HCT116 (cell line): ENCODE measurements around the gene PREP. TPM values are rescaled to one million over a fixed set of nuclear protein-coding genes. Genes with fewer than 3 reads are reported as not detected.

ENCODE experiments used
- ATAC-seq: fragments of 200-7000 bp; cut with Tn5 transposase; 2 replicates; pipeline ENCODE4 v1.9.1; 2020; ENCODE audit warnings: mild to moderate bottlenecking, moderate library complexity
- BruUV-seq: library from RNA; stranded (reverse); fragments of 400-500 nt; replicated peaks from 2 replicates; lab custom pipeline; 2021; lab: Mats Ljungman, UMichigan
- CTCF ChIA-PET: fragments of 300-600 bp; sonication (Branson Sonifier 250); formaldehyde crosslinking; loops from one replicate; lab custom pipeline; 2021; ENCODE audit warnings: antibody characterized with exemption; lab: Charles Lee
- POLR2A ChIA-PET: fragments of 300-600, 350-600 bp; sonication (Branson Sonifier 250); formaldehyde crosslinking; loops from one replicate; lab custom pipeline; 2021; ENCODE audit warnings: antibody characterized with exemption; lab: Charles Lee
- RAD21 ChIA-PET, 2 experiments: fragments of 300-600 bp; sonication (Branson Sonifier 250); formaldehyde crosslinking; loops; one replicate each; lab custom pipeline; 2023; ENCODE audit warnings: low total read pairs in 2 of 2; ENCODE audit not compliant: uncharacterized antibody in 2 of 2, unreplicated experiment in 2 of 2, low non-redundant PET in 1 of 2; lab: Charles Lee
- DNase-seq: peaks from one replicate; pipeline ENCODE4 v3.0.0-alpha.2; 2010; ENCODE audit warnings: low read depth, low spot score
- H2AFZ ChIP-seq: fragments of 200-600 bp; shearing (Covaris generic), sonication (generic); 2 replicates; pipeline ENCODE4 v1.6.1; 2017; ENCODE audit warnings: low read depth, mixed run types, mixed read lengths, antibody characterized with exemption, low read length; ENCODE audit not compliant: poor library complexity, severe bottlenecking
- H3K27ac ChIP-seq: 2 replicates; pipeline ENCODE4 v1.5.1; 2012; ENCODE audit warnings: low read depth, low read length
- H3K27me3 ChIP-seq: fragments of 200-600 bp; sonication (generic); 2 replicates; pipeline ENCODE4 v1.6.1; 2016; ENCODE audit warnings: mixed run types, low read length, mixed read lengths; ENCODE audit not compliant: insufficient read depth
- H3K36me3 ChIP-seq, 2 experiments: fragments of 200-500 bp in 1 of 2; fragments of 200-600 bp in 1 of 2; sonication (Bioruptor generic) in 1 of 2; sonication (generic) in 1 of 2; 2 replicates each; pipeline versions ENCODE4 v1.5.1 to v1.6.1; 2014 to 2016; ENCODE audit warnings: low read length in 2 of 2, inconsistent platforms in 1 of 2, mixed read lengths in 1 of 2, mixed run types in 1 of 2; ENCODE audit not compliant: insufficient read depth in 2 of 2, control insufficient read depth in 1 of 2
- H3K4me1 ChIP-seq, 2 experiments: fragments of 200-600 bp in 1 of 2; sonication (generic) in 1 of 2; 2 replicates each; pipeline versions ENCODE4 v1.5.1 to v1.6.1; 2012 to 2017; ENCODE audit warnings: low read length in 2 of 2, inconsistent platforms in 1 of 2, mild to moderate bottlenecking in 1 of 2, mixed read lengths in 1 of 2, mixed run types in 1 of 2, moderate library complexity in 1 of 2; ENCODE audit not compliant: insufficient read depth in 2 of 2, control insufficient read depth in 1 of 2
- H3K4me2 ChIP-seq: fragments of 200-600 bp; sonication (generic); 2 replicates; pipeline ENCODE4 v1.6.1; 2017; ENCODE audit warnings: mixed run types, low read length, mixed read lengths
- H3K4me3 ChIP-seq, 2 experiments: fragments of 200-600 bp in 1 of 2; sonication (generic) in 1 of 2; replicated peaks in 1 of 2; 2 replicates each; pipeline ENCODE4 v1.5.1; 2011 to 2016; ENCODE audit warnings: low read length in 2 of 2, control low read depth in 1 of 2, low read depth in 1 of 2, mild to moderate bottlenecking in 1 of 2, mixed read lengths in 1 of 2, mixed run types in 1 of 2
- H3K79me2 ChIP-seq: fragments of 200-600 bp; sonication (generic); 2 replicates; pipeline ENCODE4 v1.6.1; 2017; ENCODE audit warnings: mild to moderate bottlenecking, mixed run types, low read length, moderate library complexity, mixed read lengths; ENCODE audit not compliant: insufficient read depth
- H3K9ac ChIP-seq: fragments of 200-600 bp; sonication (generic); 2 replicates; pipeline ENCODE4 v1.6.1; 2016; ENCODE audit warnings: low read length, mixed read lengths
- H3K9me2 ChIP-seq: fragments of 200-600 bp; sonication (generic), shearing (Covaris generic); 2 replicates; pipeline ENCODE4 v1.6.1; 2017; ENCODE audit warnings: mixed run types, mild to moderate bottlenecking, moderate library complexity; ENCODE audit not compliant: insufficient read depth
- H3K9me3 ChIP-seq, 2 experiments: fragments of 200-500 bp in 1 of 2; fragments of 200-600 bp in 1 of 2; sonication (Bioruptor generic) in 1 of 2; sonication (generic) in 1 of 2; 2 replicates each; pipeline ENCODE4 v1.6.1; 2014 to 2017; ENCODE audit warnings: low read length in 2 of 2, mixed read lengths in 2 of 2, inconsistent platforms in 1 of 2, low read depth in 1 of 2, mild to moderate bottlenecking in 1 of 2, mixed run types in 1 of 2, moderate library complexity in 1 of 2; ENCODE audit not compliant: control insufficient read depth in 1 of 2, insufficient read depth in 1 of 2
- H4K20me1 ChIP-seq: fragments of 200-600 bp; sonication (generic), shearing (Covaris generic); 2 replicates; pipeline ENCODE4 v1.6.1; 2017; ENCODE audit warnings: mixed run types, mild to moderate bottlenecking, moderate library complexity; ENCODE audit not compliant: insufficient read depth
- CBX3 ChIP-seq: IDR thresholded peaks from 2 replicates; pipeline ENCODE4 v1.6.1; 2012; ENCODE audit warnings: low read depth
- CEBPB ChIP-seq: IDR thresholded peaks from 2 replicates; pipeline ENCODE4 v1.6.1; 2012; ENCODE audit warnings: low read depth
- EGR1 ChIP-seq: IDR thresholded peaks from 2 replicates; pipeline ENCODE4 v1.6.1; 2012; ENCODE audit warnings: low read depth
- EZH2 ChIP-seq: fragments of 200-600 bp; sonication (generic); IDR thresholded peaks from 2 replicates; pipeline ENCODE4 v1.6.1; 2017; ENCODE audit warnings: antibody characterized with exemption, mixed run types
- EZH2phosphoT487 ChIP-seq: fragments of 200-600 bp; IDR thresholded peaks from 2 replicates; pipeline ENCODE4 v1.6.1; 2018; ENCODE audit warnings: antibody characterized with exemption, borderline replicate concordance
- FOSL1 ChIP-seq: IDR thresholded peaks from 2 replicates; pipeline ENCODE4 v1.6.1; 2012; ENCODE audit warnings: low read depth
- JUND ChIP-seq: IDR thresholded peaks from 2 replicates; pipeline ENCODE4 v1.6.1; 2012
- POLR2A ChIP-seq: IDR thresholded peaks from 2 replicates; pipeline ENCODE4 v1.7.0; 2011; ENCODE audit warnings: borderline replicate concordance; ENCODE audit not compliant: insufficient read depth, insufficient read length; ENCODE audit errors: extremely low read depth
- POLR2AphosphoS5 ChIP-seq: IDR thresholded peaks from 2 replicates; pipeline ENCODE4 v1.6.1; 2011; ENCODE audit warnings: mild to moderate bottlenecking, low read depth, low read length, moderate library complexity
- RAD21 ChIP-seq: IDR thresholded peaks from 2 replicates; pipeline ENCODE4 v1.6.1; 2012; ENCODE audit warnings: low read depth, mild to moderate bottlenecking
- SRF ChIP-seq: IDR thresholded peaks from 2 replicates; pipeline ENCODE4 v1.6.1; 2012; ENCODE audit warnings: low read depth
- TCF7L2 ChIP-seq: IDR thresholded peaks from 2 replicates; pipeline ENCODE4 v1.7.0; 2011; ENCODE audit warnings: borderline replicate concordance, inconsistent platforms; ENCODE audit not compliant: insufficient read depth, insufficient read length; ENCODE audit errors: extremely low read depth
- YY1 ChIP-seq: IDR thresholded peaks from 2 replicates; pipeline ENCODE4 v1.6.1; 2011; ENCODE audit warnings: low read length, low read depth, moderate library complexity, mild to moderate bottlenecking; ENCODE audit not compliant: insufficient replicate concordance; ENCODE audit errors: extremely low read depth
- ZFX ChIP-seq: fragments of 450-650 bp; IDR thresholded peaks from 2 replicates; pipeline ENCODE4 v1.6.1; 2017
- ZNF274 ChIP-seq: fragments of 200-500 bp; sonication (Bioruptor generic); IDR thresholded peaks from 2 replicates; pipeline ENCODE4 v1.6.1; 2014; ENCODE audit warnings: mild to moderate bottlenecking, low read depth, low read length, inconsistent platforms
- intact Hi-C: fragments of 100-400 bp; cut with micrococcal nuclease; formaldehyde crosslinking; loops from 2 replicates; pipeline ENCODE4 v1.10.0; 2022
- total RNA-seq: library from RNA; stranded (reverse); gene quantifications from one replicate; pipeline ENCODE4 v1.2.1, GENCODE V29; 2021; ENCODE audit not compliant: unreplicated experiment
- TF ChIP-seq, protein P1 (sequence below), 3 experiments: fragments of 200-600 bp in 1 of 3; sonication (generic) in 1 of 3; IDR thresholded peaks in 2 of 3; conservative IDR thresholded peaks in 1 of 3; 2 replicates each; pipeline ENCODE4 v1.5.1; 2012 to 2017; ENCODE audit warnings: low read depth in 2 of 3, low read length in 2 of 3, antibody characterized with exemption in 1 of 3, borderline replicate concordance in 1 of 3, control low read depth in 1 of 3, mild to moderate bottlenecking in 1 of 3, mixed read lengths in 1 of 3, mixed run types in 1 of 3, moderate library complexity in 1 of 3; ENCODE audit not compliant: insufficient read depth in 1 of 3
- TF ChIP-seq, protein P2 (sequence below): IDR thresholded peaks from 2 replicates; pipeline ENCODE4 v1.6.1; 2011; ENCODE audit warnings: mild to moderate bottlenecking, low read length, moderate library complexity; ENCODE audit not compliant: insufficient replicate concordance; ENCODE audit errors: extremely low read depth
- TF ChIP-seq, protein P3 (sequence below): IDR thresholded peaks from 2 replicates; pipeline ENCODE4 v1.6.1; 2012; ENCODE audit warnings: low read depth
- TF ChIP-seq, protein P4 (sequence below): IDR thresholded peaks from 2 replicates; pipeline ENCODE4 v1.6.1; 2012
- TF ChIP-seq, protein P5 (sequence below): IDR thresholded peaks from 2 replicates; pipeline ENCODE4 v1.6.1; 2012

PREP gene
- total RNA-seq, 1 experiment from 2014 or later = 53.5 TPM

DNA sequence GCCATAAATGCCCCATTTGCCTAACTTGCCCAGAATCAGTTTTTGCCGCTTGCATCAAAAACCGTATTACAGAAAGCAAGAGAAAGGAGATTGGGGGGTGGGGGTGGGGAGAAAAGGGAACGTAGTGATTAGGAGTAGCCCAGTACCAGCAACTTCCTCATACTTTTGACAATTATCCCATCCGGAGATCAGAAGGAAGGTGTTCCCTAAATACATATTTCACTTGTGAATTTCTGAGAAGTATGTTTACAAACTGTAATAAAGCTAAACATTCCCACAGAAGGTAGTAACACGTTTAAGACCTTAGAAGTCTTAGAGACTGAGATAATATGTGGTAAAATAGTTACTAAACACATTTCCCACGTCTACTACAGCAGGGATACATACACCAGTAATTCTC lies 14.5 kb downstream of the PREP start:
- DNase-seq = no peak
- CTCF ChIA-PET = interaction anchor here (0.7 kb wide), 1 partner anchor 14 kb away, joined by 3 read pairs; the partner anchor contains the start of gene PREP
- BruUV-seq = no TSS peak
- H2AFZ ChIP-seq = no peak overlapping the region
- no peaks in the 10 kb centered on the region for H3K9me2 ChIP-seq
- no peak for ATAC-seq
- no peaks in the 10 kb centered on the region for H3K9me3 ChIP-seq
- no peak overlapping the region for H3K4me2 ChIP-seq
- no peak overlapping the region for H3K27ac ChIP-seq
- H4K20me1 ChIP-seq = no peaks in the 10 kb centered on the region
- RAD21 ChIA-PET = no interaction called here
- POLR2A ChIA-PET = no interaction called here
- TF ChIP-seq, protein P1, sequence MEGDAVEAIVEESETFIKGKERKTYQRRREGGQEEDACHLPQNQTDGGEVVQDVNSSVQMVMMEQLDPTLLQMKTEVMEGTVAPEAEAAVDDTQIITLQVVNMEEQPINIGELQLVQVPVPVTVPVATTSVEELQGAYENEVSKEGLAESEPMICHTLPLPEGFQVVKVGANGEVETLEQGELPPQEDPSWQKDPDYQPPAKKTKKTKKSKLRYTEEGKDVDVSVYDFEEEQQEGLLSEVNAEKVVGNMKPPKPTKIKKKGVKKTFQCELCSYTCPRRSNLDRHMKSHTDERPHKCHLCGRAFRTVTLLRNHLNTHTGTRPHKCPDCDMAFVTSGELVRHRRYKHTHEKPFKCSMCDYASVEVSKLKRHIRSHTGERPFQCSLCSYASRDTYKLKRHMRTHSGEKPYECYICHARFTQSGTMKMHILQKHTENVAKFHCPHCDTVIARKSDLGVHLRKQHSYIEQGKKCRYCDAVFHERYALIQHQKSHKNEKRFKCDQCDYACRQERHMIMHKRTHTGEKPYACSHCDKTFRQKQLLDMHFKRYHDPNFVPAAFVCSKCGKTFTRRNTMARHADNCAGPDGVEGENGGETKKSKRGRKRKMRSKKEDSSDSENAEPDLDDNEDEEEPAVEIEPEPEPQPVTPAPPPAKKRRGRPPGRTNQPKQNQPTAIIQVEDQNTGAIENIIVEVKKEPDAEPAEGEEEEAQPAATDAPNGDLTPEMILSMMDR (IDR thresholded peaks at IDR 0.05 in 2 of 3, conservative IDR thresholded peaks at IDR 0.05 in 1 of 3; ENCODE audit: borderline replicate concordance in 1 of 3, insufficient read depth in 1 of 3, low read depth in 2 of 3, low read length in 2 of 3) = no peak
- TF ChIP-seq YY1 = no peak
- no peak for TF ChIP-seq JUND
- TF ChIP-seq ZFX = no peak
- no peak for TF ChIP-seq FOSL1
- TF ChIP-seq RAD21 = no peak
- no peak for TF ChIP-seq CBX3
- TF ChIP-seq, protein P2, sequence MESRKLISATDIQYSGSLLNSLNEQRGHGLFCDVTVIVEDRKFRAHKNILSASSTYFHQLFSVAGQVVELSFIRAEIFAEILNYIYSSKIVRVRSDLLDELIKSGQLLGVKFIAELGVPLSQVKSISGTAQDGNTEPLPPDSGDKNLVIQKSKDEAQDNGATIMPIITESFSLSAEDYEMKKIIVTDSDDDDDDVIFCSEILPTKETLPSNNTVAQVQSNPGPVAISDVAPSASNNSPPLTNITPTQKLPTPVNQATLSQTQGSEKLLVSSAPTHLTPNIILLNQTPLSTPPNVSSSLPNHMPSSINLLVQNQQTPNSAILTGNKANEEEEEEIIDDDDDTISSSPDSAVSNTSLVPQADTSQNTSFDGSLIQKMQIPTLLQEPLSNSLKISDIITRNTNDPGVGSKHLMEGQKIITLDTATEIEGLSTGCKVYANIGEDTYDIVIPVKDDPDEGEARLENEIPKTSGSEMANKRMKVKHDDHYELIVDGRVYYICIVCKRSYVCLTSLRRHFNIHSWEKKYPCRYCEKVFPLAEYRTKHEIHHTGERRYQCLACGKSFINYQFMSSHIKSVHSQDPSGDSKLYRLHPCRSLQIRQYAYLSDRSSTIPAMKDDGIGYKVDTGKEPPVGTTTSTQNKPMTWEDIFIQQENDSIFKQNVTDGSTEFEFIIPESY = no peak
- TF ChIP-seq POLR2AphosphoS5 = no peak
- TF ChIP-seq TCF7L2 = no peak
- TF ChIP-seq ZNF274 = no peak
- no peak for TF ChIP-seq POLR2A
- no peak for TF ChIP-seq SRF
- TF ChIP-seq, protein P3, sequence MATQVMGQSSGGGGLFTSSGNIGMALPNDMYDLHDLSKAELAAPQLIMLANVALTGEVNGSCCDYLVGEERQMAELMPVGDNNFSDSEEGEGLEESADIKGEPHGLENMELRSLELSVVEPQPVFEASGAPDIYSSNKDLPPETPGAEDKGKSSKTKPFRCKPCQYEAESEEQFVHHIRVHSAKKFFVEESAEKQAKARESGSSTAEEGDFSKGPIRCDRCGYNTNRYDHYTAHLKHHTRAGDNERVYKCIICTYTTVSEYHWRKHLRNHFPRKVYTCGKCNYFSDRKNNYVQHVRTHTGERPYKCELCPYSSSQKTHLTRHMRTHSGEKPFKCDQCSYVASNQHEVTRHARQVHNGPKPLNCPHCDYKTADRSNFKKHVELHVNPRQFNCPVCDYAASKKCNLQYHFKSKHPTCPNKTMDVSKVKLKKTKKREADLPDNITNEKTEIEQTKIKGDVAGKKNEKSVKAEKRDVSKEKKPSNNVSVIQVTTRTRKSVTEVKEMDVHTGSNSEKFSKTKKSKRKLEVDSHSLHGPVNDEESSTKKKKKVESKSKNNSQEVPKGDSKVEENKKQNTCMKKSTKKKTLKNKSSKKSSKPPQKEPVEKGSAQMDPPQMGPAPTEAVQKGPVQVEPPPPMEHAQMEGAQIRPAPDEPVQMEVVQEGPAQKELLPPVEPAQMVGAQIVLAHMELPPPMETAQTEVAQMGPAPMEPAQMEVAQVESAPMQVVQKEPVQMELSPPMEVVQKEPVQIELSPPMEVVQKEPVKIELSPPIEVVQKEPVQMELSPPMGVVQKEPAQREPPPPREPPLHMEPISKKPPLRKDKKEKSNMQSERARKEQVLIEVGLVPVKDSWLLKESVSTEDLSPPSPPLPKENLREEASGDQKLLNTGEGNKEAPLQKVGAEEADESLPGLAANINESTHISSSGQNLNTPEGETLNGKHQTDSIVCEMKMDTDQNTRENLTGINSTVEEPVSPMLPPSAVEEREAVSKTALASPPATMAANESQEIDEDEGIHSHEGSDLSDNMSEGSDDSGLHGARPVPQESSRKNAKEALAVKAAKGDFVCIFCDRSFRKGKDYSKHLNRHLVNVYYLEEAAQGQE = no peak
- TF ChIP-seq, protein P4, sequence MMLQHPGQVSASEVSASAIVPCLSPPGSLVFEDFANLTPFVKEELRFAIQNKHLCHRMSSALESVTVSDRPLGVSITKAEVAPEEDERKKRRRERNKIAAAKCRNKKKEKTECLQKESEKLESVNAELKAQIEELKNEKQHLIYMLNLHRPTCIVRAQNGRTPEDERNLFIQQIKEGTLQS = no peak
- TF ChIP-seq CEBPB = no peak
- TF ChIP-seq EGR1 = no peak
- TF ChIP-seq EZH2 = no peak
- TF ChIP-seq EZH2phosphoT487 = no peak
- TF ChIP-seq, protein P5, sequence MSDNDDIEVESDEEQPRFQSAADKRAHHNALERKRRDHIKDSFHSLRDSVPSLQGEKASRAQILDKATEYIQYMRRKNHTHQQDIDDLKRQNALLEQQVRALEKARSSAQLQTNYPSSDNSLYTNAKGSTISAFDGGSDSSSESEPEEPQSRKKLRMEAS = no peak
- intact Hi-C loops = no loop called here
- peaks cover 13 to 16% of the 10 kb centered on the region in 2 experiments for H3K4me1 ChIP-seq
- H3K79me2 ChIP-seq = peaks cover 11% of the 10 kb centered on the region; the same call in 1 of the 2 replicates
- no peak overlapping the region for H3K4me3 ChIP-seq
- no peaks in the 10 kb centered on the region for H3K27me3 ChIP-seq
- no peak overlapping the region for H3K9ac ChIP-seq
- peaks cover 0 to 6% of the 10 kb centered on the region in 2 experiments; a peak in 2 of 4 replicates for H3K36me3 ChIP-seq
